ENCODE measurements around the gene PCDH18. TPM values are rescaled to one million over a fixed set of nuclear protein-coding genes. Genes with fewer than 3 reads are reported as not detected.

The PCDH18 gene
- total and polyA plus RNA-seq, 2 donors (not counting 1 experiment from before 2014, with no cell fraction given) = not detected

GRCh38 chr4:137534516-137534915, 2.2 kb upstream of the PCDH18 start:
- ChIA-PET CTCF (no interaction called here), POLR2A (no interaction called here)
- Histone ChIP-seq H3K4me1 (ENCODE audit: control insufficient read depth in 2 of 2, insufficient read depth in 2 of 2, low read length in 2 of 2) (no peaks in the 10 kb centered on the region), H2AFZ (ENCODE audit: insufficient read depth, low read depth, low read length, poor library complexity, severe bottlenecking) (no peak overlapping the region), H3K9me3 (ENCODE audit: control extremely low read depth in 1 of 3, control insufficient read depth in 2 of 3, insufficient read depth in 1 of 3, low read length in 2 of 3) (no peaks in the 10 kb centered on the region), H3K36me3 (replicated peaks in 1 of 2; ENCODE audit: control extremely low read depth in 1 of 2, control insufficient read depth in 1 of 2, extremely low read depth in 1 of 2, insufficient read depth in 2 of 2, low read length in 1 of 2) (no peaks in the 10 kb centered on the region), H3K27me3 (replicated peaks in 1 of 4; ENCODE audit: control extremely low read depth in 1 of 4, control insufficient read depth in 3 of 4, insufficient read depth in 4 of 4, low read length in 3 of 4) (peaks cover 0 to 2% (median 0%) of the 10 kb centered on the region in 4 experiments), H3K79me2 (ENCODE audit: control insufficient read depth, insufficient read depth, low read length) (no peaks in the 10 kb centered on the region), H3K27ac (ENCODE audit: low read length in 2 of 2) (no peak overlapping the region), H3K4me3 (ENCODE audit: control extremely low read depth in 1 of 5, extremely low read depth in 1 of 5, insufficient read depth in 1 of 5, low read depth in 2 of 5, low read length in 4 of 5) (no peak overlapping the region), H3K4me2 (replicated peaks; ENCODE audit: low read depth, low read length, poor library complexity, severe bottlenecking) (no peak overlapping the region), H3K9ac (ENCODE audit: low read length) (no peak overlapping the region), H4K20me1 (ENCODE audit: control insufficient read depth, insufficient read depth, low read length, poor library complexity, severe bottlenecking) (no peaks in the 10 kb centered on the region)
- intact Hi-C loops (cut with micrococcal nuclease) = no loop called here
- Mint-ChIP-seq H3K27me3 (no peaks in the 10 kb centered on the region), H3K4me3 (no peak overlapping the region), H3K4me1 (no peaks in the 10 kb centered on the region), H3K9me3 (ENCODE audit: insufficient read depth) (no peaks in the 10 kb centered on the region), H3K27ac (no peak overlapping the region)
- DNase-seq = no peak
- TF ChIP-seq CTCF (IDR thresholded peaks at IDR 0.05) = no peak
- no peak for TF ChIP-seq EZH2 (IDR thresholded peaks at IDR 0.05; ENCODE audit: borderline replicate concordance, insufficient read depth, low read depth, low read length, poor library complexity, severe bottlenecking)
- no peak for ATAC-seq (ENCODE audit: low read depth)
- no CpG with 5 or more reads among the region's 1 CpG for WGBS (ENCODE audit: insufficient coverage)

DNA sequence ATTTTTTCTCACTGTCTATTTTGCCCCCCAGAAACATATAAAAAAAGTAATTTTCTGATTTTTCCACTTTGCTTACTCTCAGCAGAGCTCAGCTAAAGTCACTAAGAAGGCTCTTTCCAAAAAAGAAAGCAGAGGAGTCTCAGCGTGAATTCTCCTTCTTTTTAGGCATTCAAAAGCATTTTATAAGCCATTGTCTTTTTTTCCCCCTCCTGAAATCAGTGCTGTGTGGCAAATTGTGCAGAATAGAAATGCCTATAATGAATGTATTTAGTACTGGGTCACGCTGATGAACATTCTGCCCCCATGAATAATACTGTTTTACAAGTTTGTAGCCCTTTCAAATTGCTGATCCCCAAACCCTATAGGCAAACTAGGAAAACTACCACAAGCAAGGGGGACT, 1.6 kb upstream of the PCDH18 start:
- no peak overlapping the region for H3K9ac ChIP-seq (ENCODE audit: low read length)
- H3K9me3 ChIP-seq (ENCODE audit: control extremely low read depth in 1 of 3, control insufficient read depth in 2 of 3, insufficient read depth in 1 of 3, low read length in 2 of 3) = no peaks in the 10 kb centered on the region
- DNase-seq (no peak), ATAC-seq (ENCODE audit: low read depth) (no peak)
- H3K4me3 ChIP-seq (ENCODE audit: control extremely low read depth in 1 of 5, extremely low read depth in 1 of 5, insufficient read depth in 1 of 5, low read depth in 2 of 5, low read length in 4 of 5) = no peak overlapping the region
- no peak overlapping the region for H2AFZ ChIP-seq (ENCODE audit: insufficient read depth, low read depth, low read length, poor library complexity, severe bottlenecking)
- no peaks in the 10 kb centered on the region for H3K36me3 ChIP-seq (replicated peaks in 1 of 2; ENCODE audit: control extremely low read depth in 1 of 2, control insufficient read depth in 1 of 2, extremely low read depth in 1 of 2, insufficient read depth in 2 of 2, low read length in 1 of 2)
- TF ChIP-seq EZH2 (IDR thresholded peaks at IDR 0.05; ENCODE audit: borderline replicate concordance, insufficient read depth, low read depth, low read length, poor library complexity, severe bottlenecking) = no peak
- TF ChIP-seq CTCF (IDR thresholded peaks at IDR 0.05) = no peak
- Mint-ChIP-seq H3K4me1 (no peaks in the 10 kb centered on the region), H3K27me3 (no peaks in the 10 kb centered on the region), H3K9me3 (ENCODE audit: insufficient read depth) (no peaks in the 10 kb centered on the region), H3K27ac (no peak overlapping the region), H3K4me3 (no peak overlapping the region)
- POLR2A ChIA-PET = no interaction called here
- H3K27me3 ChIP-seq (replicated peaks in 1 of 4; ENCODE audit: control extremely low read depth in 1 of 4, control insufficient read depth in 3 of 4, insufficient read depth in 4 of 4, low read length in 3 of 4) = peaks cover 0 to 2% (median 0%) of the 10 kb centered on the region in 4 experiments
- 83% methylated on average over 1 of the region's 2 CpGs for WGBS (ENCODE audit: insufficient coverage)
- H3K27ac ChIP-seq (ENCODE audit: low read length in 2 of 2) = no peak overlapping the region
- H3K79me2 ChIP-seq (ENCODE audit: control insufficient read depth, insufficient read depth, low read length) = no peaks in the 10 kb centered on the region
- intact Hi-C loops (cut with micrococcal nuclease) = no loop called here
- CTCF ChIA-PET = no interaction called here
- no peaks in the 10 kb centered on the region for H3K4me1 ChIP-seq (ENCODE audit: control insufficient read depth in 2 of 2, insufficient read depth in 2 of 2, low read length in 2 of 2)
- no peaks in the 10 kb centered on the region for H4K20me1 ChIP-seq (ENCODE audit: control insufficient read depth, insufficient read depth, low read length, poor library complexity, severe bottlenecking)
- no peak overlapping the region for H3K4me2 ChIP-seq (replicated peaks; ENCODE audit: low read depth, low read length, poor library complexity, severe bottlenecking)
